IPS-20b (cell line): ENCODE results near the gene NPW.

ENCODE experiments used
- H3K27ac ChIP-seq: one replicate; pipeline ENCODE4 v1.5.1; 2013; ENCODE audit warnings: low read length
- H3K27me3 ChIP-seq: 2 replicates; pipeline ENCODE4 v1.6.1; 2013; ENCODE audit warnings: mild to moderate bottlenecking, low read length, inconsistent platforms; ENCODE audit not compliant: insufficient read depth
- H3K36me3 ChIP-seq: 2 replicates; pipeline ENCODE4 v1.6.1; 2013; ENCODE audit warnings: low read depth, mild to moderate bottlenecking, inconsistent platforms, low read length, moderate library complexity; ENCODE audit not compliant: insufficient read depth
- H3K4me1 ChIP-seq: 2 replicates; pipeline ENCODE4 v1.6.1; 2013; ENCODE audit warnings: mild to moderate bottlenecking, control low read depth, inconsistent platforms, low read length, moderate library complexity; ENCODE audit not compliant: insufficient read depth
- H3K4me3 ChIP-seq: 2 replicates; pipeline ENCODE4 v1.5.1; 2013; ENCODE audit warnings: mild to moderate bottlenecking, low read length, inconsistent platforms
- H3K9ac ChIP-seq: 2 replicates; pipeline ENCODE4 v1.6.1; 2013; ENCODE audit warnings: low read depth, mild to moderate bottlenecking, inconsistent platforms, low read length, moderate library complexity
- H3K9me3 ChIP-seq: 2 replicates; pipeline ENCODE4 v1.6.1; 2013; ENCODE audit warnings: mild to moderate bottlenecking, low read depth, low read length, inconsistent platforms; ENCODE audit not compliant: insufficient read depth

NPW gene

GRCh38 chr16:2016407-2016922 lies 3.1 kb upstream of the NPW start:
- H3K4me3 ChIP-seq: no peak overlapping the region
- H3K27me3 ChIP-seq: peaks cover 43% of the 10 kb centered on the region
- no peak overlapping the region for H3K27ac ChIP-seq
- H3K9me3 ChIP-seq: no peaks in the 10 kb centered on the region
- H3K36me3 ChIP-seq: no peaks in the 10 kb centered on the region
- H3K9ac ChIP-seq: no peak overlapping the region
- H3K4me1 ChIP-seq: no peaks in the 10 kb centered on the region

- no peak overlapping the region for H3K9ac ChIP-seq
- H3K4me1 ChIP-seq: no peaks in the 10 kb centered on the region; the same call in 1 of the 2 replicates
- peak overlapping the region; percentile 50; the same call in 1 of the 2 replicates for H3K4me3 ChIP-seq
- H3K36me3 ChIP-seq: no peaks in the 10 kb centered on the region
- peaks cover 70% of the 10 kb centered on the region for H3K27me3 ChIP-seq
- H3K9me3 ChIP-seq: no peaks in the 10 kb centered on the region
- no peak overlapping the region for H3K27ac ChIP-seq
Observed at GRCh38 chr16:2019921-2020831, 591 bp downstream of the NPW start.

- H3K27ac ChIP-seq: no peak overlapping the region
- H3K27me3 ChIP-seq: peaks cover 82% of the 10 kb centered on the region
- H3K4me3 ChIP-seq: peak overlapping the region; percentile 68
- peak overlapping the region; percentile 62; the same call in 1 of the 2 replicates for H3K9ac ChIP-seq
- H3K4me1 ChIP-seq: no peaks in the 10 kb centered on the region; the same call in 1 of the 2 replicates
- H3K36me3 ChIP-seq: no peaks in the 10 kb centered on the region
- H3K9me3 ChIP-seq: no peaks in the 10 kb centered on the region
Observed at GRCh38 chr16:2022723-2023091, 3.1 kb downstream of the NPW start.

- H3K27me3 ChIP-seq: peaks cover 83% of the 10 kb centered on the region
- no peaks in the 10 kb centered on the region for H3K36me3 ChIP-seq
- H3K4me3 ChIP-seq: peak overlapping the region; percentile 68
- H3K9me3 ChIP-seq: no peaks in the 10 kb centered on the region
- H3K27ac ChIP-seq: no peak overlapping the region
- peak overlapping the region; percentile 62; the same call in 1 of the 2 replicates for H3K9ac ChIP-seq
- H3K4me1 ChIP-seq: no peaks in the 10 kb centered on the region; the same call in 1 of the 2 replicates
Observed at GRCh38 chr16:2023092-2024031, 3.8 kb downstream of the NPW start.

GRCh38 chr16:2024032-2024420 lies 4.4 kb downstream of the NPW start:
- no peak overlapping the region for H3K9ac ChIP-seq
- H3K4me3 ChIP-seq: peak overlapping the region; percentile 66; the same call in 1 of the 2 replicates
- no peaks in the 10 kb centered on the region; the same call in 1 of the 2 replicates for H3K4me1 ChIP-seq
- no peak overlapping the region for H3K27ac ChIP-seq
- H3K9me3 ChIP-seq: no peaks in the 10 kb centered on the region
- no peaks in the 10 kb centered on the region for H3K36me3 ChIP-seq
- H3K27me3 ChIP-seq: peaks cover 81% of the 10 kb centered on the region

- H3K4me1 ChIP-seq: no peaks in the 10 kb centered on the region; the same call in 1 of the 2 replicates
- H3K9ac ChIP-seq: no peak overlapping the region
- no peaks in the 10 kb centered on the region for H3K36me3 ChIP-seq
- H3K27me3 ChIP-seq: peaks cover 69% of the 10 kb centered on the region
- H3K4me3 ChIP-seq: no peak overlapping the region
- H3K9me3 ChIP-seq: no peaks in the 10 kb centered on the region
- no peak overlapping the region for H3K27ac ChIP-seq
Observed at GRCh38 chr16:2025251-2025650, 5.7 kb downstream of the NPW start.

GRCh38 chr16:2025878-2026460 lies 6.4 kb downstream of the NPW start:
- Histone ChIP-seq H3K9me3 (no peaks in the 10 kb centered on the region), H3K27me3 (peaks cover 62% of the 10 kb centered on the region), H3K9ac (no peak overlapping the region), H3K36me3 (no peaks in the 10 kb centered on the region), H3K27ac (no peak overlapping the region), H3K4me3 (no peak overlapping the region; the same call in 1 of the 2 replicates), H3K4me1 (no peaks in the 10 kb centered on the region; the same call in 1 of the 2 replicates)

GRCh38 chr16:2026461-2027023 lies 7.0 kb downstream of the NPW start, which contains the start of gene NHERF2:
TSS of gene NHERF2 (plus strand) at chr16:2026902. CDS start at chr16:2027006, 104 bp downstream.
- Histone ChIP-seq H3K4me1 (no peaks in the 10 kb centered on the region; the same call in 1 of the 2 replicates), H3K9ac (no peak within 1 kb of the TSS), H3K9me3 (no peaks in the 10 kb centered on the region), H3K27ac (no peak within 1 kb of the TSS), H3K36me3 (no peaks in the 10 kb centered on the region), H3K27me3 (peaks cover 56% of the 10 kb centered on the region), H3K4me3 (peak within 1 kb of the TSS; percentile 60)

GRCh38 chr16:2027024-2028010 lies 7.7 kb downstream of the NPW start:
- H3K36me3 ChIP-seq: no peaks in the 10 kb centered on the region
- H3K9me3 ChIP-seq: no peaks in the 10 kb centered on the region
- H3K9ac ChIP-seq: no peak overlapping the region
- H3K4me3 ChIP-seq: peak overlapping the region; percentile 60
- no peak overlapping the region for H3K27ac ChIP-seq
- peaks cover 49% of the 10 kb centered on the region for H3K27me3 ChIP-seq
- no peaks in the 10 kb centered on the region; the same call in 1 of the 2 replicates for H3K4me1 ChIP-seq

- H3K9me3 ChIP-seq: no peaks in the 10 kb centered on the region
- H3K4me1 ChIP-seq: no peaks in the 10 kb centered on the region; the same call in 1 of the 2 replicates
- no peak overlapping the region for H3K9ac ChIP-seq
- H3K27me3 ChIP-seq: peaks cover 43% of the 10 kb centered on the region
- no peak overlapping the region for H3K27ac ChIP-seq
- H3K36me3 ChIP-seq: no peaks in the 10 kb centered on the region
- no peak overlapping the region for H3K4me3 ChIP-seq
Observed at GRCh38 chr16:2028146-2028545, 8.6 kb downstream of the NPW start.
